Stimulated activated CD4-positive, alpha-beta T cell treated with anti-CD3 and anti-CD28 coated beads, Interleukin-1b, Interleukin-23, amount 100 ng/mL, for 48 hours (primary cell): ENCODE data around the gene CCR7.

Experiments used
- DNase-seq: peaks from one replicate; pipeline ENCODE4 v3.0.0-alpha.2; 2020

The CCR7 gene

DNA sequence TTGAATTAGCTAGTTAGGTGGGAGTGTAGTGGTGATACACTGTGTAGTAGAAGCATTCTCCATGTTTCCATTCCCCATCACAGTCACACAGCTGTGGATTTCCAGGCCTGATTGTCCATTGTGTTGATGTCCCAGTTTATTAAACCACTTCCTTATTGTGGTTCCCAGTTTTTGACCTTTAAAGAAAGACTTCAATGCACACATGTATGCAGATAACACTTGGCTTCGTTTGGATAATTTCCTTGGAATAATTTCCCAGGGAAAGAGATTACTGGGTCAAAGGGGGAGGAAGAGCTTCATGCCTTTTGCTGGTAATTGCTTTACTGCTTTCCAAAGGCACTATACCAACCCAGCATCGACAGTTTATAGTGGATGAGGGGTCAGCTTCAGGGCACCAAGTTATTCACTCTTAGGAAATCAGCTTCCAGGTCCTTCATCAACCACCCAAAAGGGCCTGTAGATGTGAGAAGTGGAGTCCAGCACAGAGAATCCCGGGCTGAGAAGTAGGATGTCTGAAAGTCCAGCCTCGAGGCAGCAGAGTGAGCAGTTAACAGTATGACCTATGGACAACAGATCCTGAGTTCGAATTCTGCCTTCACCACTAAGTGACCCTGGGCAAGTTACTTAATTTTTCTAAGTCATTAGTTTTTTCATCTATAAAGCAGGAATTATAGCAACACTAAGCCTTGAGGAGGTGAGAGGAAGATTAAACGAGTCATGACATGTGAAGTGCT is 32.6 kb downstream of the CCR7 start:
- DNase-seq: no peak

DNA sequence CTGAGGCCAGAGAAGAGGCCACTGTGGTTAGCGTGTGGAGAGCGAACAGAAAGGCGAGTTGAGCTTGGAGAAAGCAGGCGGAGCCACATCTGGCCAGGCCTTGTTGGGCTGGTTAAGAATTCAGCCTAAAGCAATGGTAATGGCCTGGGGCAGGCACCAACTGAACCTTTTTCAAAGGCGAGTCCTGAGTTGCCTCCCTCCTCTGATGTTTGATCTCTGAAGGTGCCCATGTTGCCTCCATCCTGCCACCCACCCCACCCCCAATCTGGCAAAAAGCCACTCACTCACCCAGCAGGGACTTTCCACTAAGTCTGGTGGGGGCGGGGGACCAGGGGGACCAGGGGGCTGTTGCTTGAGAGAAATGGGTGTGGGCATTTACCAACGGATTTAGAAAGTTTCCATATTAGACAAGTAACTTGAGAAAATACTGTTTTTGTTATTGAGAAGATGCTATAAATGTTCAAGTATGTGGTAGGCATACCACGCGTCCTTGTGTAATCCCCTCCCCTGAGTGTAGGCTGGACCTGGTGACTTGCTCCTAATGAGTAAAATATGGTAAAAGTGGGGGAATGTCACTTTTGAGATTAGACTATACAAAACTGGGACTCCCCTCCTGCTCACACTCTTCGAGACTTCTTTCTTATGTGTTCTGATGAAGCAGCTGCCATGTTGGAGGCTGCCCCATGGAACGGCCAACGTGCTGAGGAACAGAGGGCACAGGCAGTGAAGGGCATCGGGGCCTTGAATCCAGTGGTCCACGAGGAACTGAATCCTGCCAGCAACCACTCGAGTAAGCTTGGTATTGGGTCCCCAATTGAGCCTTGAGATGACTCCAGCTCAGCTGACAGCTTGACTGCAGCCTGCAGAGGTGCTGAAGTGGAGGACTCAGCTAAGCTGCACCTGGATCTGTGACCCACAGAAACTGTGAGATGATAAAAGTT is 34.0 kb downstream of the CCR7 start:
- DNase-seq: peak; percentile 89

DNA sequence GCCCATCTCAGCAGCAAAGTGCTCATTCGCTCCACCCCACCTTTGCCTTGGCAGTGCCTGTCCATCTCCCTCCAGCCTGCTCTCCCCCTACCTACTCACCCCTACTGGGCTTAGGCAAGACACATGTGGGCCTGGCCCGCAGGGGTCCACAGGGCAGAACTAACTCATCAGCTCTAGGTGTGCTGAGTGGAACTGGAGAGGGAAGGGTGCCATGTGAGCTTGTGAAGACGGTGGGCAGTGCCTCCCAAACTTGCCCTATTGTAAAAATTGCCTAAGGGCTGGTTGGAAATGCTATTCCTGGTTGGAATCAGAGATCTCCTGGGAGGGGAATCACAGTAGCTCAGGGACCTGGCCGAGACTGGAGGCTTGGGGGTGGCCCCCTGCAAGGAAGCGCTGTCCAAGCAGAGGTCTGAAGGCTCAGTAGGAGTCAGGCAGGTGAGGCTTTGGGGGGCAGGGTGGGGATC is 34.7 kb downstream of the CCR7 start:
- DNase-seq: no peak

DNA sequence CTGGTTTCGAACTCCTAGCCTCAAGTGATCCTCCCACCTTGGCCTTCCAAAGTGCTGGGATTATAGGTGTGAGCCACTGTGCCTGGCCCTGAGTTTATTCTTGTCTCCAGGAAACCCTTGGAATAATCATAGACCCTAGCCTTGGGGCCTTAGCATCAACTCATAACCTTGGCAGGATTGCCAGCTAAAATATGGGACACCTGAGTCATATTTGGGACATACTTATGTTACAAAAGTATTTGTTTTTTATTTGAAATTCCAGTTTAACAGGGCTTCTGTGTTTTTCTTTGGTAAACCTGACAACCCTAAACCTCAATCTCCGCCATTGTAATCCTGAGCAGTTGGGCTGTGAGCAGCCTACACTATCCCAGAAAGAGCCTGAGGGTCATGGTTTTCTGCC is 35.3 kb downstream of the CCR7 start:
- DNase-seq: no peak

DNA sequence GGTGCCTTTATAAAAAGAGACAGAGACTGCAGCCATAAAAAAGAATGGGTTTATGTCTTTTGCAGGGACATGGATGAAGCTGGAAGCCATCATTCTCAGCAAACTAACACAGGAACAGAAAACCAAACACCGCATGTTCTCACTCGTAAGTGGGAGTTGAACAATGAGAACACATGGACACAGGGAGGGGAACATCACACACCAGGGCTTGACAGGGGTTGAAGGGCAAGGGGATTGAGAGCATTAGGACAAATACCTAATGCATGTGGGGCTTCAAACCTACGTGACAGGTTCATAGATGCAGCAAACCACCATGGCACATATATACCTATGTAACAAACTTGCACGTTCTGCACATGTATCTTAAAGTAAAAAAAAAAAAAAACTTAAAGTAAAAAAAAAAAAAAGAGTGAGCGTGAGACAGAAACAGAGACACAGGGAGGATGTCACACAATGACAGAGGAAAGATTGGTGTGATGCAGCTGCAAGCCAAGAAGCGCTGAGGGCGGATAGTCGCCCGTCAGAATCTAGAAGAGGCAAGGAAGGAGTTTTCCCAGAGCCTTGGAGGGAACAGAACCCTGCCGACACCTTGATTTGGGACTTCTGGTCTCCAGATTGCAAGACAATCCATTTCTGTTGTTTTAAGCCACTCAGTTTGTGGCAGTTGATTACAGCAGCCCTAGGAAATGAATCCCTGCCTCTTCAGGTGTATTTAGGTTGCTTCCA is 36.4 kb downstream of the CCR7 start:
- DNase-seq: no peak

DNA sequence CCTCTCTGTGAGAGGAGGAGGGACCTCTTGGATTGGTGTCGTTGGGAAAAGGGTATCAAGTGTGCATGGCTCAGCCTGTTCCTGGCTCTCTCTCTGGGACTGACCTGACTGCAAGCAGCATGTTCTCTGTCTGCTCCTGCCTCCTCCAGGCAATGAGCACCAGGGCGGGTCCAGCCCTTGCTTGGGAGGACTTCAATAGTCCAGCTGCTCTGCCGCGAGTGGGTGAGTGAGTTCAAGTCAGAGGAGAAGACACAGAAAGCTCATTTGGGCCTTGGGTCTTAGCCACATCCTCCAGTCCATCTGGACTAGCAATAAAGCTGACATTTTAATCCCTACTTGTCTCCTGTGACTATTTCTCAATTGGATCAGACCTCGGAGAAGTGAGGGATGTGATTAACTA is 38.6 kb downstream of the CCR7 start:
- no peak for DNase-seq

DNA sequence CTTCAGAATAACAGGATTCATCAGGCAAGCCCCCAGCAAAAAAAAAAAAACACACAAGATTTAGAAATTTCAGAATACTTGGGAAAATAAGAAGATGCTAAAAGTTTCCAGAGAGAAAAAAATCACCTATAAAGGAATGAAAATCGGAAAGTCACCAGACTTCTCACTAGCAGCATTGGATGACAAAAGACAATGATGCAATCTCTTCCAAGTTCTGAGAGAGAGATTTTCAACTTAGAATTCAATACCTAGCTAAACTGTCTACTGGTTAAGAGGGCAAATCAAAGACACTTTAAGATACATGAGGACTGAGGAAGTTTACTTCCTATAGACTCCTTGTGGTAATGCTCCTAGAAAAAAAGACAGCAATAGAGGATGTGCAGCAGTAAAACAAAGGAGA is 40.0 kb downstream of the CCR7 start:
- no peak for DNase-seq

DNA sequence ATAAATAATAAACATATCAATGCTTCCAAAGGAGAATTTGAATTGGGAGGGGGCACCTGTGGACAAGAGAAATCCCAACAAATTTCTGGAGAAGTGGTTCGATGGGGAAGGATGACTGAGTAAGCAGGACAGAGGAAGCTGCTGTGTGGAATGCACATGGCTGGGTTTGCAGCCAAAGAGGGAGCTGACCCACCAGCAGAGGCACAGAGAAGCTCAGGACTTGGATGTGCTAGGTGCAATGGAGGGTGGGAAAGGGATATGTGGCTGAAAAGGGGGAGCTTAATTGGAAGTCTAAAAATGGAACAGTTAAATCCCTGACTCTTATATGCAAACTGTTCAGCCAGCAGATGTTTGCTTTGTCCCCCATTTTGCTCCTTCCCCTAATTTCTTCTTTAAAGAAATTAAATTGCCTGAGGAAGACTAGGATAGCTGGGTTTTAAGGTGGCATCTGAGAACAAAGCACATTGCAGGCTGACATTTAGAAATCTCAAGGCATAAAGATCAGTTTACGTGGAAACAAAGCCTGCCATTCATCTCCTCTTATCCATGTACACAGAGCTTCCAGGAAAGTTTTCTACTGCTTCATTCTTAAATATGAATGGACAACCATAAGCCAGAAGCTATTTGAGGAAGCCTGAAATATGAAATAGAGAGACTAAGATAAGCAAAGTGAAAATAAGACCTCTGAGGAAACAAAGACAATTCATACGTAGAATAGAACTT is 40.9 kb downstream of the CCR7 start:
- no peak for DNase-seq

- no peak for DNase-seq
Measured at GRCh38 chr17:40522961-40523310, 42.3 kb downstream of the CCR7 start.

DNA sequence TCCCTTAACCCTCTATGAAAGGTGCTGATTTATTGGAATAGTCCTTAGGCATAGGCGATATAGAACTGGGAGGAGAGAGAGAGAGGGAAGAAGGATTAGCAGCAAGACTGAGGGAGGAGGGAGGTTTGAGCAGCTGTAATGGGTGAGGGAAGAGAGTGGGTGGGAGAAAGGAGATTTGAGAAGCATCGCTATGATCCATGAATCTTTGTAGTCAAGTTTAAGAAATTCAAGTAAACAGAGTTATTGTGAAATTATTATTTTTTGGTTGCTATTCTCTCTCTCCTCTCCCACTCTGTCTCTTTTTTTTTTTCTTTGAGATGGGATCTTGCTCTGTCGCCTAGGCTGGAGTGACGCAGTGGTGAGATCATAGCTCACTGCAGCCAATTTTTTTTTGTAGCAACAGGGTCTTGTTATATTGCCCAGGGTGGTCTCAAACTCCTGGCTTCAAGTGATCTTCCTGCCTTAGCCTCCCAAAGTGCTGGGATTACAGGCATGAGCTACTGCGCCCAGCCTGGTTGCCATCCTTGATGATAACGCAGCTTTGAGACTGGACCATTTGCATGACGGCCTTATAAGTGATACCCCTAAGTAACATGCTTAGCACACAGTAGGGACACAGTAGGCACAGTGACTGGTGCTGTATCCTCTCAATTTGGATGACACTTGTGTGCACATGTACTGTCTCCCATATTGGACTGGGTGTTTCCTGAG is 42.9 kb downstream of the CCR7 start:
- DNase-seq: no peak

DNA sequence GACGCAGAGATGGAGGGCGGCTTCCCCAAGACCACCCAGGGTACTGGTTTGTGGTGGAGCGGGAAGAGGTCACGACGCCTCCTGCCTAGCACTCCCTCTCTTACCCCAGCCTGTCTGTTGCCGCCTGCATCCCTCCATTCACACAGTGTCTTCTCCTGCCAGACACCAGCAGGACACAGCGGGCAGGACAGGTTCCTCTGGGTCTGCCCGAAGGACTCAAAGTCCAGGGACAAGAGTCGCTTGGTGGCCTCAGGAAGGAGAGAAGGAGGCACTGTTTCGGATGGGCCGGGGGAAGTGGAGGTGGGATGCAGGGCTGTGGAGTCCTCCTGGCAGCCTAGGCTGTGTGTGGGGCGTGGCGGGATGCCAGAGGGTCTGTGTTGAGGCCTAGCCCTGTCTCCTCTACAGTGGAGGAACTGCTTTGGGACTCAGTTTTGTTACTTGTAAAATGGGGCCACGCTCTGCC is 44.2 kb downstream of the CCR7 start:
- no peak for DNase-seq

- DNase-seq: no peak
Measured at GRCh38 chr17:40519089-40519775, 46.0 kb downstream of the CCR7 start.

- DNase-seq: no peak
Measured at GRCh38 chr17:40518401-40519088, 46.7 kb downstream of the CCR7 start.

- DNase-seq: no peak
Measured at GRCh38 chr17:40517981-40518380, 47.3 kb downstream of the CCR7 start.

DNA sequence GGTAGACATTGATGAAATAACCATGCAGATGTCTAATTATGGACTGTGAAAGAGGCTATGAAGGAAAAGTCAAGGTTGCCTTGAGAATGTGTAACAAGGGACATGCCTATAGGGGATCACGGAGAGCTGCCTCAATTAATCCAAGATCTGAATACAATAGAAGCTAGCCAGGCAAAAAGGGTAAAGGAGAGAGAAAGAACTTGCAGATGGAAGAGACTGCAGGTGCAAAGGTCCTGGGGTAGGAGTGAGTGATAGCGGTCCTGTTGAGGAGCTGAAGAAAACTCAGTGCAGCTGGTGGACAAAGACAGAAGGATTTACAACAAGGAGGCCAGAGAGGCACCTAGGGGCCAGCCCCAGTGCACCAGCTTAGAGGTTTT is 48.0 kb downstream of the CCR7 start:
- DNase-seq: no peak

DNA sequence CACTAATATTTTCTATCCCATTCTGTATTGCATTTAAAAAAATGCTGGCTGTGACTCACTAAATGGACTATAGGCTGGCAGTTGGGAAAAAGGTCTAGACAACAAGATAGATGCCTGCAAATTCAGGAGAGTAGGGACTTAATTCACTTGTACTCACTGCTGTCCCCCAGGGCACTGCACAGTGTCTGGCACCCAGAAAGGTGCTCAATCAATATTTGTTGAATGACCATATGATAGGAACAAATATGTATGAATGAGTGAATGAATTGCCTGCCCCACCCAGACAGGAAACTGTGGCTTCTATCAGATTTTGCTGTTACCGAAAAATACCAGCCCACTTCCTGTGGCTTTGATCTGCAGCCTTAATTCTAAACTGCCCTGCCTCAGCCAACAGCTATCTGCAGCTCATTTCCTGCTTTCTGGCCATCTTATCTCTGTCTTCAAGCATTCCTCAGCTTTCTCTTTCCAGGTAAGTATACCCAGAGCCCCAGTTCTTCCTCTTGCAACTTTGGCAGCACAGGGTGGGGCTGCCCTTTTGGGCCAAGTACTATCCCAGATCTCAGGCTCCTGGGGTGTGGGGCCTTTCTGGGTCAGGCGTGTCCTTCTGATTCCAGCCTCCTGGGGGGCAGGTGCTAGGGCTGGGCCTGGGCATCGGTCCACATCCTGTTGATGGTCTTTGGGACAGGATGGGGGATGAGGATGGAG is 48.5 kb downstream of the CCR7 start:
- peak; percentile 51 for DNase-seq

- peak; percentile 46 for DNase-seq
Measured at GRCh38 chr17:40515491-40516041, 49.7 kb downstream of the CCR7 start.

GRCh38 chr17:40515011-40515410 is 50.3 kb downstream of the CCR7 start:
- DNase-seq: no peak

DNA sequence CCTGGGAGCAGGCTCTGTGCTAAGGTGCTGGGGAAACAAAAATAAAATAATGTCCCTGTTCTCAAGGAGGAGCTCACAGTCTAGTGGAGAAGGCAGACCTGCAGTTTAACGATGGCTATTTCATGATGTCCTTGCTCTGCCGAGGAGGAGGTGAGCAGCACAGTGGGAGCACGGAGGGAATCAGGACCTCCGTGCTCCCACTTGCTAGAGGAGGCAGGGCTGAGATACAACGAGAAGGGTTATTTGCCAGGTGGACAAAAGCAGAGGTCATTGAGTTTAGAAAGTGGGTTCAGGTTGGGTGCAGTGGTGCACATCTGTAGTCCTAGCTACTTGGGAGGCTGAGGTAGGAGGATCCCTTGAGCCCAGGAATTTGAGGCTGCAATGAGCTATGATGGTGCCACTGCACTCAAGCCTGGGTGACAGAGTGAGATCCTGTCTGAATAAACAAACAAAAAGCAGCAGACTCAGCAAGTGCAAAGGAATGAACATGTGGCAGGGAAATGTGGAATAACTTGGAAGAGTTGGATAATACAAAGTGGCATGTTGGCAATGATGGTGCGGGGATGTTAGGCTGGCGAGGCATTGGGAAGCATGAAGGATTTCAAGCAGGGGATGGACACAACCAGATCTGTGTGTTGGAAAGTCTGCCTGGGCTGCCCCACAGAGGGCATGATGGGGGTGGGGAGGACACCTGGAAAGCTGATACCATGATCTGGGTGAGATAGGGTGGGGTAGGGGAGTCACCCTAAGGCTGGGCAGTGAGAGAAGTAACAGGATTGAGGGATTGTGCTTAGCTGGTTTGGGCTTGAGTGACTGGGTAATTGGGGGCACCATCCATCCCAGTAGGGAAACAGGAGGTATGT is 51.0 kb downstream of the CCR7 start:
- no peak for DNase-seq
